Right forelimb (tissue), 1 donor: ENCODE measurements around the gene ST7L.

Experiments used
- DNase-seq: peaks from one replicate; pipeline ENCODE4 v3.0.0-alpha.2; 2018

ST7L gene

DNA sequence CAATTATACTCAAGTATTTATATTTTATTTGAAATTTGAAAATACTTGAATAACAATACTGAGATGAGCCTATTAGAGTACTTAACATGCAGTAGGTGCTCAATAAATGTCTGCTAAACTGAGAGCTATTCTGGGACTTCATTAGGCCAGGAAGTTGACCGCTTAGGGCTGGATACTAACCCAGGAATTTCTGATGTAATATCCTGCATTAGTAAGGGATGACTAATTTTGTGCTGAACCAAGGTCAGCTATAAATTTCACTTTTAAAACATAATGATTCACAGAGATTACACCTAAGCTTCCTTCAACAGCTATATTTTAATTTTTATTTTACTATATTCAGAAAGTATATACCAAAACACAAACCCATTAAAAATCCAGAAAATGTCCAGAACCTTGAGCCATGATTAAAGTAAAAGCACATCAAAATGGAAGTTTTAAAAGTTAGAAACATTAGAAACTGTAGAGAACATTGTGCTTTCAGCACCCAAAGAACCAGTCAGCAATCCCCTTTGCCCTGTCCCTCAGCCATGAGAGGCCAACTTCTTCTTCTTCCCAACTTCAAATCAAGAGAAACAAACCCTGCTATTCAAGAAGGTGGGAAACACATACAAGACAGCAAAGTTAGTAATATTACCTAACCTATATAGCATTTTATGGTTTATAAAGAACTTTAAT is 74.8 kb downstream of the ST7L start:
- no peak for DNase-seq

DNA sequence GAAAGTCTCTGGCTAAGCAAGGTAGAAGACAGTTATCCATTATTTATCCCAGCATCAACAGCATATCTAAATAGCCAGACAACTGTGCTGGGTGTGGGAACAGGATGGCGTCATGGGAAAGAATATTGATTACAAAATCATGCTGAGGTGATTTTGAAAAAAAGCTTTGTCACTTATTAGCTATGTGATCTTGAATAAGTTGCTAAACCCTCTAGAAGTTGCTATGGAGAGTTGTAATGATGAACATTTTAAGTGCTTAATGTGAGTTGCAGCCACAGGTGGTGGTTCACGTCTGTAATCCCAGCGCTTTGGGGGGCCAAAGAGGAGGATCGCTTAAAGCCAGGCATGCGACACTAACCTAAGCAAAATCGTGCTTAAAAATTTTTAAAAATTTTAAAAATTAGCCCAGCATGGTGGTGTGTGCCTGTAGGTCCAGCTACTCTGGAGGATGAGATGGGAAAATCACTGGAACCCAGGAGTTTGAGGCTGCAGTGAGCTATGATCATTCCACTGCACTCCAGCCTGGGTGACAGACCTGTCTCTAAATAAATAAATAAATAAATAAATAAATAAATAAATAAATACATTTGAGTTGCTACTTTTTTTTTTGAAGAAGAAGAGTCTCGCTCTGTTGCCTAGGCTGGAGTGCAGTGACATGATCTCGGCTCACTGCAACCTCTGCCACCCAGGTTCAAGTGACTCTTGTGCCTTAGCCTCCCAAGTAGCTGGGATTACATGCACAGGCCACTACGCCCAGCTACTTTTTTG is 76.6 kb downstream of the ST7L start:
- no peak for DNase-seq

GRCh38 chr1:112541299-112541698 is 77.6 kb downstream of the ST7L start:
- DNase-seq = no peak

DNA sequence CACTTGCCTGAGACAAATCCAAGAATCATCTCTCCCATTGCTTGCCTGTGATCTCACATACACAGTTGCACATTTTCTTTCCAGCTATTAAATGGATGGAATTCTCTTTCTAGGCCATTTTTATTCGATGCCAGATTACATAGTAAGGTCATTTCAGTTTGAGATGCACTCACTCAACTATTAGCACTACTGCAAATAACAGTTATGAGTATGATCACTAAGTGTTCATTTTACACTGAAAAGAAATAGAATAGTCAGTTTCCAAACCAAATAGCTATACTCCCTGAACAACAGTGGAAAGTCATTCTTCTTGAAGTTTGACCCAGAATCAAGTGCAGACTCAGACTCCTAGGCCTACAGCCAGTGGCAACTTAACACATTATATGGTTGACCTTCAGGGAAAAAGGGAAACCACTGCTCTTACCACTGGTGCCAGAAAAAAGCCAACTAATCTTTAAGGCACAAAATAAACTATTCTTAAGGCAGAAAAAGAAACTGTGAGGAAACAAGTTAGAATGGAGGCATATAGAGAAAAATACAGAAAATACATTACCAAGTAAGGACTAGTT is 78.6 kb downstream of the ST7L start:
- DNase-seq = no peak

GRCh38 chr1:112538883-112539282 is 80.1 kb downstream of the ST7L start:
- DNase-seq = no peak

- DNase-seq = no peak
Measured at GRCh38 chr1:112537456-112537855, 81.5 kb downstream of the ST7L start.

DNA sequence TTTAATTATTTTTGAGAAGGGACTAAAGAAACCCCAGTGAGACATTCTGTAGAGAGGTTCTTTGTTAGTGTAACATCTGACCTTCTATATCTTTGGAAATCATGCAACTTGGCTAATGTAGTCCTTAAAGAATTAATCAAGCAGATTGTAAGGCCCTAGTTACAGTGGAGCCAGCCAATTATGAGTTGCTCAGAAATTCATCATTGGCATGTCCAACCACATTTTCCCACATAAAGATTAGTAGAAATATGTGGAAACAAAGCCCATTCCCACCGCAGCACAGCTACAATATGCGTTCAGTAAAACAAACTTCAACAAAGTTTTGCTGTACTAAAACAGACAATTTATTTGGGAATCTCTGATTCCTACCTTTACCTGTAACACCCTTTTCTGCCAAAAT is 82.4 kb downstream of the ST7L start:
- no peak for DNase-seq

- DNase-seq = no peak
Measured at GRCh38 chr1:112533029-112533428, 85.9 kb downstream of the ST7L start.

DNA sequence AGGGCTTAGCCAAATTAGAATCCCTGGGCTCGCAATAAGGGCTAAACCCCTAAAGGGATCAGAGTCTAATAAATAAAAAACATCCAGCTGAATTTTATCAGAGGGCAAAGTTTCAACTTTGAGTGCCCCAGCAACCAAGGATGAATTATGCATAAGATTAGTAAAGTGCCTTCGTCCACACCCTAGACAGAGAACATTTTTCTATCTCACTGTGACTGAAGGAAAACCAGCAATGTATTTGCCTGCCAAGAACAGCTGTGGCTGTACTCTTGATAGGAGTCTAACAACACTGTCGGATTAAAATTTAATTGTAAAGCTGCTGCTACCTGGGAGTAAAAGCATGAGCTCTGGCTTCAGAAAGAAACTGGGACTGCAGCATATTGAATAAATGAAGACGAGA is 86.9 kb downstream of the ST7L start:
- DNase-seq = no peak

GRCh38 chr1:112530832-112531231 is 88.1 kb downstream of the ST7L start:
- DNase-seq = no peak

DNA sequence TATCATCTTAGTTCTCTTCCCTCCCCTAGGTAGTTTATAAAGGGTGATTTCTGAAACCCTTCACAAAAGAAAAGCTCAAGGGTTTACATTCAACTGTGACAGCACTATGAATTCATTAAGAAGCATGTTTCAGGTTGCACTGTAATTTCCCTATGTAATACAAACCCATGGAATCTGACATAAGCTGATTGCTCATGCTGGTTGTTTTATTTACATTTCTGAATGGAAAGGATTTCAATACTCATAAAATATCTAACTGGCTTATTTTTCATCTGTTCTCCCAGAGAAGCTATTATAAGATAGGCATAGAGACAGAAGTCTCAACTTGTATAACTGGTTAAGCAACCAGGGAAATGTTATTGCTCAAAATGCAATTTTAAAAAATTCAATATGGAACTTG is 89.6 kb downstream of the ST7L start:
- no peak for DNase-seq

- DNase-seq = no peak
Measured at GRCh38 chr1:112528076-112528475, 90.9 kb downstream of the ST7L start.

- DNase-seq = no peak
Measured at GRCh38 chr1:112527266-112528010, 91.5 kb downstream of the ST7L start.

GRCh38 chr1:112524986-112525385 is 94.0 kb downstream of the ST7L start:
- no peak for DNase-seq

GRCh38 chr1:112524251-112524650 is 94.7 kb downstream of the ST7L start:
- DNase-seq = no peak

- no peak for DNase-seq
Measured at GRCh38 chr1:112522621-112523020, 96.3 kb downstream of the ST7L start.

DNA sequence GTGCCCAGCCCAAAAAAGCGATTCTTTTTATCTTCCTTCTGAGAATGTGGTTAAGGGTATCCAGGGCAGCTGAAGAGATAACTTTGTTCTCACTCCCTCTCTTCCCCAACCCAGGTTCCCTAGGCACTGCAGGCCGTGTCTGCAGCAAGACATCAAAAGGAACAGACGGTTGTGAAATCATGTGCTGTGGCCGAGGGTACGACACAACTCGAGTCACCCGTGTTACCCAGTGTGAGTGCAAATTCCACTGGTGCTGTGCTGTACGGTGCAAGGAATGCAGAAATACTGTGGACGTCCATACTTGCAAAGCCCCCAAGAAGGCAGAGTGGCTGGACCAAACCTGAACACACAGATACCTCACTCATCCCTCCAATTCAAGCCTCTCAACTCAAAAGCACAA is 98.8 kb downstream of the ST7L start:
- no peak for DNase-seq

GRCh38 chr1:112518186-112518585 is 100.8 kb downstream of the ST7L start:
- no peak for DNase-seq

- DNase-seq = no peak
Measured at GRCh38 chr1:112517646-112518045, 101.3 kb downstream of the ST7L start.

GRCh38 chr1:112517231-112517630 is 101.7 kb downstream of the ST7L start:
- DNase-seq = no peak

- DNase-seq = no peak
Measured at GRCh38 chr1:112516141-112516540, 102.8 kb downstream of the ST7L start.

DNA sequence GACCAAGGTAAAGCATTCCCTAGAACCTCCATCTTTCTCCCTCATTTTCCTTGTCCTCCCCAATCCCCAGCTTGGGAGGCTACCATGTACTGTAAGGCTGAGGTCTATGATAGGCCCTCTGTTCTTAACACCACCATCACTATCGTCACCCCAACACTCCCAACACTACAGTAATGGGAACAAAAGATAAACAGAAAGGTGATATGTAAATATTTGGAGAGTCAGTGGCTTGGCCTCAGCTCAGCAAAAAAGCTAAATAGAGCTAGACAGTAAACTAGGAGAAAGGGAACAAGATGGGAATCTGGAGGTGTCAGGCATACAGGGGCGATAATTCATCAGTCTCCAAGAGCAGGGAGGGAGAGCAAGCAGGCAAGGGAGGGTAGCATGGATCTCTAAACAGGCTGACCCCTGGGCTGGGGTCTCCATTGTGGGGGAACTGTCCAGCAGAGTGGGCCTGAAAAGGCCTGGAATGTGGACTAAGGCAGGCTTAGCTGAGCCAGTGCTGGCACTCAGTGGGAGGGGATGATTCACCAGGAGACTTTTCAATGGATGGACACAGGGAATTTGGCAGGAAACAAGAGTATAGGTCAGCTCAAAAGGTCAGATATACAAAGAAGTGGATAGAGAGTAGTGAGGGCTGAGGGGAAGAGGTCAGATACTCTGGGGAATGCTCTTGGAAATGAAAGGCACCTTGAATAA is 103.5 kb downstream of the ST7L start:
- DNase-seq = no peak

GRCh38 chr1:112514901-112515300 is 104.0 kb downstream of the ST7L start:
- DNase-seq = no peak
